B cell (primary cell): Measurements from ENCODE around the gene ADGRL4. TPM values are rescaled to one million over a fixed set of nuclear protein-coding genes. Genes with fewer than 3 reads are reported as not detected.
"Not testable (repeated sequence)": the region's sequence is repeated elsewhere in the genome, so short reads cannot be mapped to it uniquely, and the experiment has no call there.

Experiments
- ATAC-seq: fragments of 200-7000 bp; cut with Tn5 transposase; one replicate; pipeline ENCODE4 v1.10.0; 2021; ENCODE audit warnings: low read depth, mild to moderate bottlenecking, moderate number of reproducible peaks, moderate library complexity
- CTCF ChIA-PET: fragments of 350-600 bp; sonication (Branson Sonifier 250); formaldehyde crosslinking; loops from one replicate; lab custom pipeline; 2021; ENCODE audit warnings: antibody characterized with exemption, inconsistent platforms; lab: Charles Lee
- POLR2A ChIA-PET: fragments of 350-600 bp; sonication (Branson Sonifier 250); formaldehyde crosslinking; loops from one replicate; lab custom pipeline; 2021; ENCODE audit warnings: antibody characterized with exemption; lab: Charles Lee
- DNase-seq: peaks from one replicate; pipeline ENCODE4 v3.0.0; 2013
- H2AFZ ChIP-seq: 2 replicates; pipeline ENCODE4 v1.6.1; 2012; ENCODE audit warnings: mild to moderate bottlenecking, low read depth, low read length; ENCODE audit not compliant: insufficient read depth, poor library complexity, severe bottlenecking
- H3K27ac ChIP-seq, 2 donors: 1 replicate in 1 of 2; 2 replicates in 1 of 2; pipeline ENCODE4 v1.5.1; 2012 to 2013; ENCODE audit warnings: low read length in 2 of 2, mild to moderate bottlenecking in 2 of 2, moderate library complexity in 1 of 2
- H3K27me3 ChIP-seq, 4 experiments: fragments of 200-600 bp in 1 of 4; sonication (generic) in 1 of 4; replicated peaks in 1 of 4; 1 replicate in 2 of 4; 2 replicates in 2 of 4; pipeline versions ENCODE4 v1.6.1 to v1.7.0; 2013 to 2016; ENCODE audit warnings: low read length in 3 of 4, mild to moderate bottlenecking in 2 of 4, mixed read lengths in 1 of 4, moderate library complexity in 1 of 4; ENCODE audit not compliant: insufficient read depth in 4 of 4, control insufficient read depth in 3 of 4; ENCODE audit errors: control extremely low read depth in 1 of 4
- H3K36me3 ChIP-seq, 2 experiments: replicated peaks in 1 of 2; 1 replicate in 1 of 2; 2 replicates in 1 of 2; pipeline versions ENCODE4 v1.6.1 to v1.7.1; 2013; ENCODE audit warnings: low read length in 1 of 2; ENCODE audit not compliant: insufficient read depth in 2 of 2, control insufficient read depth in 1 of 2; ENCODE audit errors: control extremely low read depth in 1 of 2, extremely low read depth in 1 of 2
- H3K4me1 ChIP-seq, 2 donors: fragments of 200-600 bp in 1 of 2; sonication (generic) in 1 of 2; 1 replicate in 1 of 2; 2 replicates in 1 of 2; pipeline versions ENCODE4 v1.5.1 to v1.6.1; 2013 to 2017; ENCODE audit warnings: low read length in 2 of 2; ENCODE audit not compliant: control insufficient read depth in 2 of 2, insufficient read depth in 2 of 2
- H3K4me2 ChIP-seq: replicated peaks from 2 replicates; pipeline ENCODE3; 2012; ENCODE audit warnings: mild to moderate bottlenecking, low read depth, low read length; ENCODE audit not compliant: poor library complexity, severe bottlenecking
- H3K4me3 ChIP-seq, 5 experiments: fragments of 200-600 bp in 1 of 5; sonication (generic) in 1 of 5; 1 replicate in 3 of 5; 2 replicates in 2 of 5; pipeline versions ENCODE4 v1.5.1 to v1.7.0; 2011 to 2016; ENCODE audit warnings: low read length in 4 of 5, mild to moderate bottlenecking in 4 of 5, low read depth in 2 of 5, control low read depth in 1 of 5, moderate library complexity in 1 of 5; ENCODE audit not compliant: insufficient read depth in 1 of 5; ENCODE audit errors: control extremely low read depth in 1 of 5, extremely low read depth in 1 of 5
- H3K79me2 ChIP-seq: fragments of 200-600 bp; sonication (generic); one replicate; pipeline ENCODE4 v1.6.0; 2016; ENCODE audit warnings: low read length; ENCODE audit not compliant: control insufficient read depth, insufficient read depth
- H3K9ac ChIP-seq: fragments of 200-600 bp; sonication (generic); 2 replicates; pipeline ENCODE4 v1.6.1; 2017; ENCODE audit warnings: mild to moderate bottlenecking, low read length, moderate library complexity
- H3K9me3 ChIP-seq, 3 donors: one replicate each; pipeline versions ENCODE4 v1.6.1 to v1.7.1; 2013; ENCODE audit warnings: low read length in 2 of 3; ENCODE audit not compliant: control insufficient read depth in 2 of 3, insufficient read depth in 1 of 3; ENCODE audit errors: control extremely low read depth in 1 of 3
- H4K20me1 ChIP-seq: 2 replicates; pipeline ENCODE4 v1.6.0; 2012; ENCODE audit warnings: mild to moderate bottlenecking, low read length; ENCODE audit not compliant: insufficient read depth, control insufficient read depth, poor library complexity, severe bottlenecking
- H3K27ac Mint-ChIP-seq: one replicate; pipeline ENCODE4 v1.8.0; 2021; ENCODE audit warnings: mixed read lengths
- H3K27me3 Mint-ChIP-seq: one replicate; pipeline ENCODE4 v1.8.0; 2021; ENCODE audit warnings: mixed read lengths
- H3K4me1 Mint-ChIP-seq: one replicate; pipeline ENCODE4 v1.8.0; 2021; ENCODE audit warnings: mixed read lengths
- H3K4me3 Mint-ChIP-seq: one replicate; pipeline ENCODE4 v1.8.0; 2021; ENCODE audit warnings: mixed read lengths
- H3K9me3 Mint-ChIP-seq: one replicate; pipeline ENCODE4 v1.8.0; 2022; ENCODE audit warnings: mixed read lengths; ENCODE audit not compliant: insufficient read depth
- CTCF ChIP-seq: fragments of 200-600 bp; IDR thresholded peaks from one replicate; pipeline ENCODE4 v1.8.0; 2022; ENCODE audit warnings: antibody characterized with exemption, mild to moderate bottlenecking
- EZH2 ChIP-seq: IDR thresholded peaks from 2 replicates; pipeline ENCODE4 v1.6.1; 2012; ENCODE audit warnings: borderline replicate concordance, low read depth, mild to moderate bottlenecking, moderate library complexity, low read length; ENCODE audit not compliant: insufficient read depth, poor library complexity, severe bottlenecking
- WGBS: methylation state at CpG from one replicate; pipeline ENCODE4 v1.1.5; 2013; ENCODE audit warnings: missing lambda C conversion rate; ENCODE audit not compliant: insufficient coverage; 5-methylcytosine and 5-hydroxymethylcytosine counted together
- intact Hi-C: fragments of 100-400 bp; cut with micrococcal nuclease; formaldehyde crosslinking; loops from one replicate; pipeline ENCODE4 v1.10.0; 2022
- polyA plus RNA-seq: library from polyadenylated mRNA; depleted of rRNA; stranded (reverse); fragments of >200 nt; gene quantifications from 2 replicates; pipeline ENCODE4 v1.2.3, GENCODE V29; 2012
- total RNA-seq, 2 donors: library from RNA; stranded (reverse); fragments of 120-200 nt in 1 of 2; gene quantifications; 1 replicate in 1 of 2; 2 replicates in 1 of 2; pipeline versions ENCODE4 v1.2.3 to v1.2.4, GENCODE V29; 2013 to 2022

ADGRL4 gene
- total and polyA plus RNA-seq, 2 donors (not counting 1 experiment from before 2014, with no cell fraction given): not detected

DNA sequence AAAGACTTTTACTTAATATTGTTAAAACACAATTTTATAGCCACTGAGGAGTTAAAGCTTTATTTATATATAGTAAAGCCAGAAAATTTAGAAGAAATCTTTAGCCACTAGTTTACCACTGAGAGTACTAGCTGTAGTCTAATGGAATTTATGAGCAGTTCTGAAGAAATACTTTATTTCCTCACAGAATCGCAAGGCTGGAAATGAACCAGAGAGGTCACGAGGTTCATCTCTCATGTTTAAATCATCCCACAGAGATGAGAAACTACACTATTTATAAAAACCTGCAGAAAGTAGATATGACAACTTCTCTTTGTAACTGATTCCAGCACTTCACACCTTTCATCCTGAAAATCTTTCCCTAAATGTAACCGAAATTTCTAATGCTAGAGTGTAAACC, 26.0 kb downstream of the ADGRL4 start:
- DNase-seq (no peak), ATAC-seq (no peak)
- H4K20me1 ChIP-seq: no peaks in the 10 kb centered on the region
- no peaks in the 10 kb centered on the region for H3K27me3 ChIP-seq
- no peaks in the 10 kb centered on the region for H3K9me3 ChIP-seq
- ChIA-PET POLR2A (no interaction called here), CTCF (no interaction called here)
- H3K27ac ChIP-seq: no peak overlapping the region
- intact Hi-C loops: no loop called here
- WGBS: 100% methylated on average over 1 of the region's 3 CpGs
- H3K27ac Mint-ChIP-seq: no peak overlapping the region
- H3K4me3 ChIP-seq: no peak overlapping the region
- no peaks in the 10 kb centered on the region for H3K4me1 ChIP-seq
- H3K4me2 ChIP-seq: no peak overlapping the region
- H3K9me3 Mint-ChIP-seq: no peaks in the 10 kb centered on the region
- H3K4me3 Mint-ChIP-seq: no peak overlapping the region
- no peaks in the 10 kb centered on the region for H3K27me3 Mint-ChIP-seq
- H3K4me1 Mint-ChIP-seq: no peaks in the 10 kb centered on the region
- H2AFZ ChIP-seq: no peak overlapping the region
- no peak for TF ChIP-seq EZH2
- TF ChIP-seq CTCF: no peak
- no peak overlapping the region for H3K9ac ChIP-seq
- no peaks in the 10 kb centered on the region for H3K36me3 ChIP-seq
- H3K79me2 ChIP-seq: no peaks in the 10 kb centered on the region

DNA sequence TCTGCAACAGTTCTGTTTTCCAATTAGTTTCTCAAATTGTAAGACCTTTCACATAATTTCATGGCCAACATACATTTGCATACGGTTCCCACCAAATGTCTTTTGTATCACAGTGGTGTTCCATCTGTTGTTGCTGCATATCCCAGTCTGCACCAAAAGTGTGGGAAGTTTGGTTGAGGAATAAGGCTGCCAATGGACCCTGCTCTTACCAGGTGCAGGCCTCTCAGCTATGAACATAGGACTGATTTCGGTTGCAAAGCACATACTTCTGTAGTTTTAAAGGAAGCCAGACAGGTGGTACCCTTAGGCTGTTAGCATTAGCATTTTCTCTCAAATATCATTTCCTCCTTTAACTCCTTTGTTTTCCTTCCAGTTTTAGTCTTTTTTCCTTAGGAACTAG, 33.8 kb downstream of the ADGRL4 start:
- H4K20me1 ChIP-seq: no peaks in the 10 kb centered on the region
- WGBS: no CpG with 5 or more reads among the region's 2 CpGs
- peaks cover 0 to 3% (median 1%) of the 10 kb centered on the region in 3 donors for H3K9me3 ChIP-seq
- no peaks in the 10 kb centered on the region for H3K27me3 ChIP-seq
- DNase-seq (no peak), ATAC-seq (no peak)
- no peaks in the 10 kb centered on the region for H3K9me3 Mint-ChIP-seq
- H2AFZ ChIP-seq: no peak overlapping the region
- no peak overlapping the region for H3K4me2 ChIP-seq
- POLR2A ChIA-PET: no interaction called here
- CTCF ChIA-PET: no interaction called here
- H3K4me1 Mint-ChIP-seq: no peaks in the 10 kb centered on the region
- no peak overlapping the region for H3K4me3 ChIP-seq
- no peak overlapping the region for H3K4me3 Mint-ChIP-seq
- no peaks in the 10 kb centered on the region for H3K36me3 ChIP-seq
- no peak overlapping the region for H3K27ac Mint-ChIP-seq
- no peaks in the 10 kb centered on the region for H3K27me3 Mint-ChIP-seq
- TF ChIP-seq CTCF (no peak), EZH2 (no peak)
- H3K27ac ChIP-seq: no peak overlapping the region
- no peaks in the 10 kb centered on the region for H3K4me1 ChIP-seq
- H3K79me2 ChIP-seq: no peaks in the 10 kb centered on the region
- intact Hi-C loops: no loop called here
- no peak overlapping the region for H3K9ac ChIP-seq

DNA sequence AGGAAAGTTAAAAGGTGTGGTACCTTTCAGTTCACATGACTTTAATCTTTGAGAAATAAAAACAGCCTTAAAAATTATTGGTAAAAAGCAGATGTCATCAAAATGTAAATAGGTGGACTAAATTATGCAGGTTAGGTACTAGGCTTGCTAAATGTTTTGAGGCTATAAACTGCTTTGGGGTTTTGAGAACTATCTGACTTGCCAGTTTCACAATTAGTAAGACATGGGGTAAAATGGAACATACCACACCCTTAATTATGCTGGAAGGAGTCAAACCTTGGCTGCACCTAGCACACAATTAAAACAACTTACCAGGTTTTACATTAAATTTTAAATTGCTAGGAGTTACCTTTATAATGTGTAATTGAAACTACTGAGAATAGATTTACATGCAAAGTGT, 39.4 kb downstream of the ADGRL4 start:
- POLR2A ChIA-PET, CTCF ChIA-PET: not testable (repeated sequence)

More for the DNA sequence above, 39.4 kb downstream of the ADGRL4 start:
- ATAC-seq, intact Hi-C loops, H3K27ac Mint-ChIP-seq, H3K27me3 Mint-ChIP-seq, H3K79me2 ChIP-seq, H3K4me3 ChIP-seq, H3K4me3 Mint-ChIP-seq, H3K27ac ChIP-seq, H3K9ac ChIP-seq, H3K9me3 Mint-ChIP-seq, H3K4me1 ChIP-seq, H3K4me1 Mint-ChIP-seq, H3K36me3 ChIP-seq, H4K20me1 ChIP-seq, DNase-seq, H3K27me3 ChIP-seq, H3K4me2 ChIP-seq, H2AFZ ChIP-seq: not testable (repeated sequence)
- peaks cover 1 to 10% (median 5%) of the 10 kb centered on the region in 3 donors for H3K9me3 ChIP-seq
